ENCODE results near the gene AGBL4. TPM values are rescaled to one million over a fixed set of nuclear protein-coding genes. Genes with fewer than 3 reads are reported as not detected.

The AGBL4 gene
- total RNA-seq, 5 donors from 2014 or later (not counting 1 experiment from before 2014, with no cell fraction given) = 0.58 TPM; not detected in 4

- no peaks in the 10 kb centered on the region for H3K4me1 ChIP-seq (ENCODE audit: control insufficient read depth in 1 of 2, extremely low read depth in 1 of 2, insufficient read depth in 2 of 2, low read length in 2 of 2)
- no peak for ATAC-seq (replicated peaks in 1 of 4)
- CTCF ChIA-PET = no interaction called here
- H3K36me3 Mint-ChIP-seq = no peaks in the 10 kb centered on the region
- peaks cover 0 to 7% (median 3%) of the 10 kb centered on the region in 3 donors for H3K9me3 Mint-ChIP-seq
- H3K27me3 ChIP-seq (replicated peaks in 1 of 2; ENCODE audit: control insufficient read depth in 2 of 2, extremely low read depth in 1 of 2, insufficient read depth in 2 of 2, low read length in 1 of 2) = no peaks in the 10 kb centered on the region
- no peak overlapping the region for H3K27ac Mint-ChIP-seq
- no peaks in the 10 kb centered on the region for H3K27me3 Mint-ChIP-seq
- 72% methylated on average over 2 of the region's 2 CpGs for WGBS (ENCODE audit: insufficient coverage)
- H3K36me3 ChIP-seq (ENCODE audit: control insufficient read depth in 2 of 2, extremely low read depth in 1 of 2, insufficient read depth in 1 of 2, low read length in 1 of 2) = no peaks in the 10 kb centered on the region
- no peaks in the 10 kb centered on the region for H3K4me1 Mint-ChIP-seq
- no peak overlapping the region for H3K27ac ChIP-seq (ENCODE audit: low read length)
- H3K9me3 ChIP-seq = no peaks in the 10 kb centered on the region
- no peak overlapping the region for H3K4me3 Mint-ChIP-seq
- no peak for DNase-seq
- H3K4me3 ChIP-seq (ENCODE audit: control insufficient read depth in 1 of 2, extremely low read depth in 1 of 2, low read length in 1 of 2) = no peak overlapping the region
- POLR2A ChIA-PET = no interaction called here
Observed at GRCh38 chr1:49630156-49630555, 393.6 kb downstream of the AGBL4 start.

DNA sequence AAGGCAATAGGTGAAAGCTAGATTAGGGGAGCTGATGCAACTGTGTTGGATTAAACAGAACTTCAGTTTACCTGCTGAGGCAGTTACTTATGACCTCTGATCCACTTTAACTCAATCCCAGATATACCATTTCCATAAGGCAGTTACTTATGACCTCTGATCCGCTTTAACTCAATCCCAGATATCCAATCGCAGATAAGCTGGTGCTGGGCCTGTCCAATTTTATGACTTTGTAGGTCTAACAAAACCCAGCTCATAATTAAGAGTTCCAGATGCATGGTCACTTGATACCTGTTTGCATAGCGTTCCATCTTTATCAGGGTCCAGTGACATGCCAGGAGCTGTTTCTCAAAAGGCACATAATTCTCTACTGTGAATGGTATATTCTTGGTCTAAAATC lies 396.0 kb downstream of the AGBL4 start:
- H3K27me3 Mint-ChIP-seq = no peaks in the 10 kb centered on the region
- no peaks in the 10 kb centered on the region for H3K36me3 Mint-ChIP-seq
- H3K27me3 ChIP-seq (replicated peaks in 1 of 2; ENCODE audit: control insufficient read depth in 2 of 2, extremely low read depth in 1 of 2, insufficient read depth in 2 of 2, low read length in 1 of 2) = no peaks in the 10 kb centered on the region
- no peak overlapping the region for H3K4me3 ChIP-seq (ENCODE audit: control insufficient read depth in 1 of 2, extremely low read depth in 1 of 2, low read length in 1 of 2)
- DNase-seq = no peak
- WGBS (ENCODE audit: insufficient coverage) = no CpG with 5 or more reads among the region's 3 CpGs
- H3K9me3 ChIP-seq = no peaks in the 10 kb centered on the region
- CTCF ChIA-PET = no interaction called here
- H3K27ac ChIP-seq (ENCODE audit: low read length) = no peak overlapping the region
- H3K4me3 Mint-ChIP-seq = no peak overlapping the region
- no peaks in the 10 kb centered on the region for H3K4me1 Mint-ChIP-seq
- no peaks in the 10 kb centered on the region for H3K36me3 ChIP-seq (ENCODE audit: control insufficient read depth in 2 of 2, extremely low read depth in 1 of 2, insufficient read depth in 1 of 2, low read length in 1 of 2)
- no peaks in the 10 kb centered on the region for H3K4me1 ChIP-seq (ENCODE audit: control insufficient read depth in 1 of 2, extremely low read depth in 1 of 2, insufficient read depth in 2 of 2, low read length in 2 of 2)
- peaks cover 3 to 7% (median 6%) of the 10 kb centered on the region in 3 donors for H3K9me3 Mint-ChIP-seq
- no peak for ATAC-seq (replicated peaks in 1 of 4)
- POLR2A ChIA-PET = no interaction called here
- no peak overlapping the region for H3K27ac Mint-ChIP-seq

DNA sequence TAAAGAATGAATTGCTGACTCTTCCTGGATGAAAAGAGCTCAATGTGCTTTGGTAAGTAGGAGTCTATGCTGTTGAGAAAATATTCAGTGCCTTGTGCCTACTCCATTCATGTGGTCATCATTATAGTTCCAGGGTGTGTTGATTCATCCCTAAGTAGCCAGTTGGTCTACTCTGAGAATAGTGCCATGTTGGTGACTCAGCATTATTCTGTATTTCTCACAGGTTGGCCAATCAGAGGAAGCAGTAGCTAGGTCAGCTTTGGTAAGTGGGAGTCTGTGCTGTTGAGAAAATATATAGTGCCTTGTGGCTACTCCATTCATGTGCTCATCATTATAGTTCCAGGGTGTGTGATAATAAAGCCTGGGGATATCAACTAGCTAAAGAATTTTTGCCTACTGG lies 397.3 kb downstream of the AGBL4 start:
- POLR2A ChIA-PET = no interaction called here
- Mint-ChIP-seq H3K36me3 (no peaks in the 10 kb centered on the region), H3K27me3 (no peaks in the 10 kb centered on the region), H3K4me1 (no peaks in the 10 kb centered on the region), H3K27ac (no peak overlapping the region), H3K4me3 (no peak overlapping the region), H3K9me3 (peaks cover 6 to 7% (median 6%) of the 10 kb centered on the region in 3 donors)
- DNase-seq = no peak
- Histone ChIP-seq H3K27ac (ENCODE audit: low read length) (no peak overlapping the region), H3K4me3 (ENCODE audit: control insufficient read depth in 1 of 2, extremely low read depth in 1 of 2, low read length in 1 of 2) (no peak overlapping the region), H3K36me3 (ENCODE audit: control insufficient read depth in 2 of 2, extremely low read depth in 1 of 2, insufficient read depth in 1 of 2, low read length in 1 of 2) (no peaks in the 10 kb centered on the region), H3K27me3 (replicated peaks in 1 of 2; ENCODE audit: control insufficient read depth in 2 of 2, extremely low read depth in 1 of 2, insufficient read depth in 2 of 2, low read length in 1 of 2) (no peaks in the 10 kb centered on the region), H3K9me3 (no peaks in the 10 kb centered on the region), H3K4me1 (ENCODE audit: control insufficient read depth in 1 of 2, extremely low read depth in 1 of 2, insufficient read depth in 2 of 2, low read length in 2 of 2) (no peaks in the 10 kb centered on the region)
- ATAC-seq (replicated peaks in 1 of 4) = no peak
- CTCF ChIA-PET = interaction anchor here in 1 of 2 donors (0.7 kb wide), 1 partner anchor 456 kb away, joined by 3 read pairs; no protein-coding TSS in a partner anchor

- Mint-ChIP-seq H3K27ac (no peak overlapping the region), H3K9me3 (peaks cover 6 to 10% (median 6%) of the 10 kb centered on the region in 3 donors), H3K27me3 (no peaks in the 10 kb centered on the region), H3K36me3 (no peaks in the 10 kb centered on the region), H3K4me1 (no peaks in the 10 kb centered on the region), H3K4me3 (no peak overlapping the region)
- H3K27ac ChIP-seq (ENCODE audit: low read length) = no peak overlapping the region
- DNase-seq = no peak
- no peaks in the 10 kb centered on the region for H3K9me3 ChIP-seq
- no peak for ATAC-seq (replicated peaks in 1 of 4)
- no peaks in the 10 kb centered on the region for H3K27me3 ChIP-seq (replicated peaks in 1 of 2; ENCODE audit: control insufficient read depth in 2 of 2, extremely low read depth in 1 of 2, insufficient read depth in 2 of 2, low read length in 1 of 2)
- CTCF ChIA-PET = no interaction called here
- no CpG with 5 or more reads among the region's 3 CpGs for WGBS (ENCODE audit: insufficient coverage)
- POLR2A ChIA-PET = no interaction called here
- H3K36me3 ChIP-seq (ENCODE audit: control insufficient read depth in 2 of 2, extremely low read depth in 1 of 2, insufficient read depth in 1 of 2, low read length in 1 of 2) = no peaks in the 10 kb centered on the region
- no peak overlapping the region for H3K4me3 ChIP-seq (ENCODE audit: control insufficient read depth in 1 of 2, extremely low read depth in 1 of 2, low read length in 1 of 2)
- H3K4me1 ChIP-seq (ENCODE audit: control insufficient read depth in 1 of 2, extremely low read depth in 1 of 2, insufficient read depth in 2 of 2, low read length in 2 of 2) = no peaks in the 10 kb centered on the region
Observed at GRCh38 chr1:49622877-49623276, 400.9 kb downstream of the AGBL4 start.

- CTCF ChIA-PET = no interaction called here
- Mint-ChIP-seq H3K27ac (no peak overlapping the region), H3K4me3 (no peak overlapping the region), H3K9me3 (peaks cover 2 to 11% (median 5%) of the 10 kb centered on the region in 3 donors), H3K27me3 (no peaks in the 10 kb centered on the region), H3K36me3 (no peaks in the 10 kb centered on the region), H3K4me1 (no peaks in the 10 kb centered on the region)
- no peak for ATAC-seq (replicated peaks in 1 of 4)
- POLR2A ChIA-PET = no interaction called here
- no peaks in the 10 kb centered on the region for H3K4me1 ChIP-seq (ENCODE audit: control insufficient read depth in 1 of 2, extremely low read depth in 1 of 2, insufficient read depth in 2 of 2, low read length in 2 of 2)
- no peak overlapping the region for H3K4me3 ChIP-seq (ENCODE audit: control insufficient read depth in 1 of 2, extremely low read depth in 1 of 2, low read length in 1 of 2)
- H3K36me3 ChIP-seq (ENCODE audit: control insufficient read depth in 2 of 2, extremely low read depth in 1 of 2, insufficient read depth in 1 of 2, low read length in 1 of 2) = no peaks in the 10 kb centered on the region
- no peaks in the 10 kb centered on the region for H3K27me3 ChIP-seq (replicated peaks in 1 of 2; ENCODE audit: control insufficient read depth in 2 of 2, extremely low read depth in 1 of 2, insufficient read depth in 2 of 2, low read length in 1 of 2)
- H3K9me3 ChIP-seq = no peaks in the 10 kb centered on the region
- no peak overlapping the region for H3K27ac ChIP-seq (ENCODE audit: low read length)
- 100% methylated on average over 1 of the region's 5 CpGs for WGBS (ENCODE audit: insufficient coverage)
- no peak for DNase-seq
Observed at GRCh38 chr1:49606082-49606481, 417.7 kb downstream of the AGBL4 start.

- DNase-seq = no peak
- CTCF ChIA-PET = no interaction called here
- no peak overlapping the region for H3K4me3 Mint-ChIP-seq
- no peaks in the 10 kb centered on the region for H3K36me3 ChIP-seq (ENCODE audit: control insufficient read depth in 2 of 2, extremely low read depth in 1 of 2, insufficient read depth in 1 of 2, low read length in 1 of 2)
- peaks cover 8 to 15% (median 15%) of the 10 kb centered on the region in 3 donors for H3K9me3 Mint-ChIP-seq
- H3K36me3 Mint-ChIP-seq = no peaks in the 10 kb centered on the region
- POLR2A ChIA-PET = no interaction called here
- no peak overlapping the region for H3K4me3 ChIP-seq (ENCODE audit: control insufficient read depth in 1 of 2, extremely low read depth in 1 of 2, low read length in 1 of 2)
- H3K9me3 ChIP-seq = no peaks in the 10 kb centered on the region
- H3K27me3 ChIP-seq (replicated peaks in 1 of 2; ENCODE audit: control insufficient read depth in 2 of 2, extremely low read depth in 1 of 2, insufficient read depth in 2 of 2, low read length in 1 of 2) = no peaks in the 10 kb centered on the region
- no peak overlapping the region for H3K27ac Mint-ChIP-seq
- no peaks in the 10 kb centered on the region for H3K4me1 ChIP-seq (ENCODE audit: control insufficient read depth in 1 of 2, extremely low read depth in 1 of 2, insufficient read depth in 2 of 2, low read length in 2 of 2)
- H3K27ac ChIP-seq (ENCODE audit: low read length) = no peak overlapping the region
- no peaks in the 10 kb centered on the region for H3K4me1 Mint-ChIP-seq
- H3K27me3 Mint-ChIP-seq = no peaks in the 10 kb centered on the region
- no peak for ATAC-seq (replicated peaks in 1 of 4)
Observed at GRCh38 chr1:49597436-49597835, 426.3 kb downstream of the AGBL4 start.

- H3K4me1 Mint-ChIP-seq = no peaks in the 10 kb centered on the region
- H3K4me3 Mint-ChIP-seq = no peak overlapping the region
- Histone ChIP-seq H3K36me3 (ENCODE audit: control insufficient read depth in 2 of 2, extremely low read depth in 1 of 2, insufficient read depth in 1 of 2, low read length in 1 of 2) (no peaks in the 10 kb centered on the region), H3K27me3 (replicated peaks in 1 of 2; ENCODE audit: control insufficient read depth in 2 of 2, extremely low read depth in 1 of 2, insufficient read depth in 2 of 2, low read length in 1 of 2) (no peaks in the 10 kb centered on the region), H3K9me3 (no peaks in the 10 kb centered on the region), H3K4me1 (ENCODE audit: control insufficient read depth in 1 of 2, extremely low read depth in 1 of 2, insufficient read depth in 2 of 2, low read length in 2 of 2) (no peaks in the 10 kb centered on the region), H3K27ac (ENCODE audit: low read length) (no peak overlapping the region), H3K4me3 (ENCODE audit: control insufficient read depth in 1 of 2, extremely low read depth in 1 of 2, low read length in 1 of 2) (no peak overlapping the region)
- ATAC-seq (replicated peaks in 1 of 4) = no peak
- ChIA-PET CTCF (no interaction called here), POLR2A (no interaction called here)
- no peak overlapping the region for H3K27ac Mint-ChIP-seq
- no peaks in the 10 kb centered on the region for H3K27me3 Mint-ChIP-seq
- WGBS (ENCODE audit: insufficient coverage) = 88% methylated on average over 1 of the region's 3 CpGs
- H3K9me3 Mint-ChIP-seq = peaks cover 12 to 39% (median 17%) of the 10 kb centered on the region in 3 donors
- no peak for DNase-seq
- H3K36me3 Mint-ChIP-seq = no peaks in the 10 kb centered on the region
Observed at GRCh38 chr1:49576327-49576901, 447.3 kb downstream of the AGBL4 start.
